Heart left ventricle (tissue), 16 donors: ENCODE measurements around the gene CEP131. TPM values are rescaled to one million over a fixed set of nuclear protein-coding genes. Genes with fewer than 3 reads are reported as not detected.

Source experiments
- ATAC-seq, 4 donors: fragments of 200-7000 bp; cut with Tn5 transposase; one replicate each; pipeline ENCODE4 v1.9.1; 2020 to 2022; ENCODE audit warnings: moderate library complexity in 4 of 4, mild to moderate bottlenecking in 3 of 4, moderate number of reproducible peaks in 1 of 4
- DNase-seq, 5 donors: peaks; one replicate each; pipeline ENCODE4 v3.0.0-alpha.2; 2020
- H3K27ac ChIP-seq, 12 donors: fragments of 200-600 bp; sonication (generic) in 4 of 12; one replicate each; pipeline versions ENCODE4 v1.5.0 to v1.8.0; 2016 to 2022; ENCODE audit warnings: mild to moderate bottlenecking in 2 of 12
- H3K27me3 ChIP-seq, 9 donors: fragments of 200-600 bp; sonication (generic) in 2 of 9; one replicate each; pipeline versions ENCODE4 v1.5.1 to v1.8.0; 2016 to 2022; ENCODE audit warnings: mild to moderate bottlenecking in 3 of 9
- H3K36me3 ChIP-seq, 9 donors: fragments of 200-600 bp; sonication (generic) in 2 of 9; one replicate each; pipeline versions ENCODE4 v1.5.0 to v1.8.0; 2018 to 2022; ENCODE audit warnings: mild to moderate bottlenecking in 2 of 9
- H3K4me1 ChIP-seq, 12 donors: fragments of 200-600 bp; sonication (generic) in 4 of 12; one replicate each; pipeline versions ENCODE4 v1.5.0 to v1.8.0; 2016 to 2022; ENCODE audit warnings: mild to moderate bottlenecking in 3 of 12
- H3K4me3 ChIP-seq, 12 donors: fragments of 200-600 bp; sonication (generic) in 4 of 12; one replicate each; pipeline versions ENCODE4 v1.5.0 to v1.8.0; 2017 to 2022; ENCODE audit warnings: mild to moderate bottlenecking in 9 of 12, moderate library complexity in 4 of 12
- H3K9me3 ChIP-seq, 12 donors: fragments of 200-600 bp; sonication (generic) in 4 of 12; one replicate each; pipeline versions ENCODE4 v1.5.0 to v1.8.0; 2016 to 2022; ENCODE audit warnings: mild to moderate bottlenecking in 1 of 12
- CTCF ChIP-seq, 12 donors: fragments of 200-600 bp; sonication (generic) in 4 of 12; IDR thresholded peaks; one replicate each; pipeline versions ENCODE4 v1.5.0 to v1.8.0; 2018 to 2022; ENCODE audit warnings: antibody characterized with exemption in 12 of 12, mild to moderate bottlenecking in 5 of 12
- POLR2A ChIP-seq, 2 donors: fragments of 450-650 bp; IDR thresholded peaks; one replicate each; pipeline ENCODE4 v1.6.1; 2017; ENCODE audit warnings: antibody characterized with exemption in 2 of 2, mild to moderate bottlenecking in 2 of 2, moderate library complexity in 2 of 2
- WGBS, 4 donors: extraction: QIAGEN DNeasy Blood & Tissue Kit in 2 of 4; methylation state at CpG; one replicate each; pipeline versions ENCODE4 v1.1.5 to v1.1.7; 2013 to 2018; 5-methylcytosine and 5-hydroxymethylcytosine counted together
- intact Hi-C, 10 donors: fragments of 100-400 bp; cut with DNase I; formaldehyde crosslinking; loops; one replicate each; pipeline versions ENCODE4 v1.11.1 to v1.14.2; 2022
- polyA plus RNA-seq, 2 donors: library from polyadenylated mRNA; stranded (reverse); fragments of 200-250 nt; gene quantifications; one replicate each; pipeline ENCODE4 v1.2.3, GENCODE V29; 2013
- total RNA-seq, 9 donors: library from RNA; depleted of rRNA in 2 of 9; stranded (reverse); fragments of >200 nt in 2 of 9; fragmentation: NEBNext Ultra II Directional in 3 of 9; extraction: Animal tissue kit (Norgen Biotek cat#: 25700) in 3 of 9; gene quantifications; one replicate each; pipeline versions ENCODE4 v1.1.0 to v1.2.4, GENCODE V29; 2016 to 2023
- donor health status: ischemic (EF 13 %, LVEDD 7.1; RV severe dilation, severe dysfunction).
- donor health status: healthy with polysubstance abuse.
- donor health status: DM: no; HTN: yes; CAD: no.
- donor health status: DM: no; HTN: no; CAD: no.
- donor health status: ischemic (EF 25% LVEDD 6.9; RV normal size, moderate dysfunction).
- donor health status: ischemic (EF 25% LVEDD 5.7; RV mildly dilated, moderate dysfunction).
- donor health status: healthy.
- donor health status: DM: yes; HTN: yes; CAD: no.
- donor health status: ischemic (EF 35%, LVEDD 5.7; RV mildly dilated, moderate dysfunction).
- donor health status: nonischemic (EF 11% LVEDD 7.7; RV severe dilation, severe dysfunction).
- donor health status: DM: yes; HTN: yes; CAD: no.
- donor health status: PGD.
- donor health status: ischemic (EF 29% LVEDD 5.4; RV normal size, mild dysfunction).
- donor health status: nonischemic (EF 23%, LVEDD 6.1; RV moderate dilation, normal function).

CEP131 gene
- total and polyA plus RNA-seq, 11 donors = 7.0 to 15.8 (median 8.9) TPM

- H3K9me3 ChIP-seq = peaks cover 0 to 10% (median 0%) of the 10 kb centered on the region in 12 donors
- no peaks in the 10 kb centered on the region for H3K4me1 ChIP-seq
- H3K27ac ChIP-seq = no peak overlapping the region
- intact Hi-C loops = no loop called here
- H3K27me3 ChIP-seq = peaks cover 0 to 11% (median 0%) of the 10 kb centered on the region in 9 donors
- H3K4me3 ChIP-seq = no peak overlapping the region
- ATAC-seq = peak in 1 of 4 donors; percentile 32
- no peak for DNase-seq
- WGBS, 4 donors = 51 to 76% (median 70%) methylated on average over 7 to 8 of the region's 8 CpGs
- TF ChIP-seq CTCF (IDR thresholded peaks at IDR 0.05) (no peak), POLR2A (IDR thresholded peaks at IDR 0.05) (no peak)
- H3K36me3 ChIP-seq = no peaks in the 10 kb centered on the region
Measured at GRCh38 chr17:81171941-81172340, 50.8 kb downstream of the CEP131 start.

GRCh38 chr17:81170727-81171494 lies 51.9 kb downstream of the CEP131 start:
- no peak for DNase-seq
- WGBS, 4 donors = 92 to 95% (median 92%) methylated on average over 15 of the region's 15 CpGs
- peaks cover 0 to 7% (median 0%) of the 10 kb centered on the region in 12 donors for H3K4me1 ChIP-seq
- H3K4me3 ChIP-seq = no peak overlapping the region
- H3K36me3 ChIP-seq = no peaks in the 10 kb centered on the region
- intact Hi-C loops = no loop called here
- TF ChIP-seq POLR2A (IDR thresholded peaks at IDR 0.05) (no peak), CTCF (IDR thresholded peaks at IDR 0.05) (no peak)
- peak in 1 of 4 donors; percentile 9 for ATAC-seq
- H3K27ac ChIP-seq = no peak overlapping the region
- peaks cover 0 to 10% (median 0%) of the 10 kb centered on the region in 12 donors for H3K9me3 ChIP-seq
- H3K27me3 ChIP-seq = peaks cover 0 to 16% (median 0%) of the 10 kb centered on the region in 9 donors

GRCh38 chr17:81169870-81170309 lies 52.9 kb downstream of the CEP131 start:
- WGBS, 4 donors = 95 to 100% (median 97%) methylated on average over 3 of the region's 3 CpGs
- Histone ChIP-seq H3K4me3 (no peak overlapping the region), H3K27ac (no peak overlapping the region), H3K27me3 (peaks cover 0 to 25% (median 0%) of the 10 kb centered on the region in 9 donors), H3K9me3 (no peaks in the 10 kb centered on the region), H3K36me3 (no peaks in the 10 kb centered on the region), H3K4me1 (peaks cover 0 to 15% (median 4%) of the 10 kb centered on the region in 12 donors)
- TF ChIP-seq POLR2A (IDR thresholded peaks at IDR 0.05) (no peak), CTCF (IDR thresholded peaks at IDR 0.05) (no peak)
- no peak for ATAC-seq
- no peak for DNase-seq
- intact Hi-C loops = no loop called here

GRCh38 chr17:81167638-81168037 lies 55.1 kb downstream of the CEP131 start:
- 93 to 100% (median 95%) methylated on average over 5 to 7 of the region's 7 CpGs for WGBS, 4 donors
- Histone ChIP-seq H3K9me3 (no peaks in the 10 kb centered on the region), H3K27me3 (peaks cover 0 to 31% (median 4%) of the 10 kb centered on the region in 9 donors), H3K4me3 (no peak overlapping the region), H3K27ac (no peak overlapping the region), H3K36me3 (no peaks in the 10 kb centered on the region), H3K4me1 (peaks cover 0 to 15% (median 4%) of the 10 kb centered on the region in 12 donors)
- intact Hi-C loops = no loop called here
- ATAC-seq (no peak), DNase-seq (no peak)
- TF ChIP-seq POLR2A (IDR thresholded peaks at IDR 0.05) (no peak), CTCF (IDR thresholded peaks at IDR 0.05) (no peak)
